Posterior cingulate gyrus (tissue), 11 donors: Measurements from ENCODE around the gene ZBTB7C.

ENCODE experiments used
- DNase-seq, 10 donors: peaks; one replicate each; pipeline versions ENCODE4 v3.0.0 to v3.0.0-alpha.2; 2020 to 2021; ENCODE audit warnings: mixed read lengths in 3 of 10
- intact Hi-C: fragments of 100-400 bp; cut with DNase I; formaldehyde crosslinking; loops from one replicate; pipeline ENCODE4 v1.15.1; 2023

Gene ZBTB7C

GRCh38 chr18:48136827-48137373 is 272.3 kb downstream of the ZBTB7C start:
- intact Hi-C loops, result no loop called here
- DNase-seq, result peak in 2 of 10 donors; percentile 17 to 87

GRCh38 chr18:48136051-48136826 is 272.9 kb downstream of the ZBTB7C start:
- intact Hi-C loops, result no loop called here
- peak in 1 of 10 donors; percentile 79 for DNase-seq

GRCh38 chr18:48135436-48135966 is 273.7 kb downstream of the ZBTB7C start:
- intact Hi-C loops, result no loop called here
- DNase-seq, result peak in 1 of 10 donors; percentile 33

GRCh38 chr18:48134609-48135008 is 274.6 kb downstream of the ZBTB7C start:
- intact Hi-C loops, result no loop called here
- DNase-seq, result peak in 1 of 10 donors; percentile 9

- intact Hi-C loops, result no loop called here
- DNase-seq, result peak in 1 of 10 donors; percentile 52
These were observed 275.4 kb downstream of the ZBTB7C start for GRCh38 chr18:48133671-48134251.

- intact Hi-C loops, result no loop called here
- DNase-seq, result peak in 1 of 10 donors; percentile 34
These were observed 276.2 kb downstream of the ZBTB7C start for GRCh38 chr18:48132797-48133655.

GRCh38 chr18:48131042-48131441 is 278.1 kb downstream of the ZBTB7C start:
- DNase-seq, result peak in 1 of 10 donors; percentile 27
- intact Hi-C loops, result no loop called here

- peak in 1 of 10 donors; percentile 18 for DNase-seq
- intact Hi-C loops, result no loop called here
These were observed 279.5 kb downstream of the ZBTB7C start for GRCh38 chr18:48129621-48130082.

GRCh38 chr18:48127606-48128005 is 281.6 kb downstream of the ZBTB7C start:
- intact Hi-C loops, result no loop called here
- DNase-seq, result peak in 1 of 10 donors; percentile 62

- DNase-seq, result peak in 1 of 10 donors; percentile 28
- intact Hi-C loops, result no loop called here
These were observed 282.9 kb downstream of the ZBTB7C start for GRCh38 chr18:48126240-48126639.

GRCh38 chr18:48125724-48126123 is 283.5 kb downstream of the ZBTB7C start:
- DNase-seq, result peak in 1 of 10 donors; percentile 30
- intact Hi-C loops, result no loop called here

- intact Hi-C loops, result no loop called here
- DNase-seq, result peak in 1 of 10 donors; percentile 41
These were observed 284.1 kb downstream of the ZBTB7C start for GRCh38 chr18:48124857-48125626.

- peak in 1 of 10 donors; percentile 24 for DNase-seq
- intact Hi-C loops, result no loop called here
These were observed 285.2 kb downstream of the ZBTB7C start for GRCh38 chr18:48123941-48124340.

- intact Hi-C loops, result no loop called here
- peak in 2 of 10 donors; percentile 13 to 84 for DNase-seq
These were observed 285.9 kb downstream of the ZBTB7C start for GRCh38 chr18:48123324-48123723.

- peak in 1 of 10 donors; percentile 2 for DNase-seq
- intact Hi-C loops, result no loop called here
These were observed 286.4 kb downstream of the ZBTB7C start for GRCh38 chr18:48122816-48123215.

GRCh38 chr18:48122376-48122775 is 286.8 kb downstream of the ZBTB7C start:
- DNase-seq, result peak in 1 of 10 donors; percentile 1
- intact Hi-C loops, result no loop called here

GRCh38 chr18:48121752-48122151 is 287.4 kb downstream of the ZBTB7C start:
- intact Hi-C loops, result no loop called here
- DNase-seq, result no peak

- DNase-seq, result no peak
These were observed 290.0 kb downstream of the ZBTB7C start for GRCh38 chr18:48119204-48119603.

GRCh38 chr18:48116873-48117630 is 292.1 kb downstream of the ZBTB7C start:
- intact Hi-C loops, result no loop called here
- no peak for DNase-seq

More at GRCh38 chr18:48119204-48119603, 290.0 kb downstream of the ZBTB7C start:
- intact Hi-C loops, result no loop called here
